Chondrocyte (in vitro differentiated cells): ENCODE measurements around the gene TFAP2B. TPM values are rescaled to one million over a fixed set of nuclear protein-coding genes. Genes with fewer than 3 reads are reported as not detected.

Experiments used
- DNase-seq: peaks from one replicate; pipeline ENCODE4 v3.0.0; 2021; ENCODE audit warnings: mixed read lengths, low spot score
- H3K27ac Mint-ChIP-seq: one replicate; pipeline ENCODE4 v1.8.0; 2021; ENCODE audit warnings: mild to moderate bottlenecking, moderate library complexity, mixed read lengths; ENCODE audit not compliant: unreplicated experiment
- H3K27me3 Mint-ChIP-seq: 2 replicates; pipeline ENCODE4 v1.8.0; 2021; ENCODE audit warnings: low read depth, mixed read lengths
- H3K36me3 Mint-ChIP-seq: 2 replicates; pipeline ENCODE4 v1.8.0; 2021; ENCODE audit warnings: low read depth, mixed read lengths
- H3K4me1 Mint-ChIP-seq: 2 replicates; pipeline ENCODE4 v1.8.0; 2021; ENCODE audit warnings: low read depth, mild to moderate bottlenecking, mixed read lengths
- H3K4me3 Mint-ChIP-seq: one replicate; pipeline ENCODE4 v1.8.0; 2021; ENCODE audit warnings: mild to moderate bottlenecking, moderate library complexity, mixed read lengths; ENCODE audit not compliant: unreplicated experiment
- H3K9me3 Mint-ChIP-seq: 2 replicates; pipeline ENCODE4 v1.8.0; 2021; ENCODE audit warnings: low read depth, mixed read lengths
- total RNA-seq: library from RNA; stranded (reverse); gene quantifications from 3 replicates; pipeline ENCODE4 v1.2.1, GENCODE V29; 2021
- TF ChIP-seq, protein P1 (sequence below): fragments of 200-600 bp; sonication (generic); IDR thresholded peaks from 2 replicates; pipeline ENCODE4 v1.5.0; 2021; ENCODE audit warnings: antibody characterized with exemption, mild to moderate bottlenecking, moderate library complexity

TFAP2B gene
- total RNA-seq, 1 donor from 2014 or later = 14.8 TPM

DNA sequence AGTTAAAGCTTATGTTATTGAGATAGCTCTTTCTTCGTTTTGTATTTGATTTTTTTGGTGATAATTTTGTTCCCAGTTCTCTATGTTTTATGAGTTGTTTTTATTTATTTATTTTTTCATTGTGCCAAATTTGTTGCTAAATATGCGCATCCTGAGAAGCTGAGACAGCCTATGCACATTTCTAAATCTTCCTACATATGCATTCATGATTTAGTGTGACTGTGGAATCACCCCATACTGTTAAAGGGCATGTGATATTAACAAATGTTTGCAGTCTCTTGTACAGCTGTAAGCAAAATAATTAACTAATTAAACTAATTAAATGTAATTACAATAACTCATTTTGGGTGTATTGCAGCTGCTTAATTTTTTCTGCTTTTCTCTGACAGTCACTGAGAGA lies 10.4 kb downstream of the TFAP2B start:
- no peak for DNase-seq
- no peaks in the 10 kb centered on the region for H3K27me3 Mint-ChIP-seq
- H3K4me3 Mint-ChIP-seq = no peak overlapping the region
- H3K36me3 Mint-ChIP-seq = peaks cover 3% of the 10 kb centered on the region
- no peaks in the 10 kb centered on the region for H3K9me3 Mint-ChIP-seq
- H3K4me1 Mint-ChIP-seq = peaks cover 57% of the 10 kb centered on the region
- no peak overlapping the region for H3K27ac Mint-ChIP-seq
- TF ChIP-seq, protein P1, sequence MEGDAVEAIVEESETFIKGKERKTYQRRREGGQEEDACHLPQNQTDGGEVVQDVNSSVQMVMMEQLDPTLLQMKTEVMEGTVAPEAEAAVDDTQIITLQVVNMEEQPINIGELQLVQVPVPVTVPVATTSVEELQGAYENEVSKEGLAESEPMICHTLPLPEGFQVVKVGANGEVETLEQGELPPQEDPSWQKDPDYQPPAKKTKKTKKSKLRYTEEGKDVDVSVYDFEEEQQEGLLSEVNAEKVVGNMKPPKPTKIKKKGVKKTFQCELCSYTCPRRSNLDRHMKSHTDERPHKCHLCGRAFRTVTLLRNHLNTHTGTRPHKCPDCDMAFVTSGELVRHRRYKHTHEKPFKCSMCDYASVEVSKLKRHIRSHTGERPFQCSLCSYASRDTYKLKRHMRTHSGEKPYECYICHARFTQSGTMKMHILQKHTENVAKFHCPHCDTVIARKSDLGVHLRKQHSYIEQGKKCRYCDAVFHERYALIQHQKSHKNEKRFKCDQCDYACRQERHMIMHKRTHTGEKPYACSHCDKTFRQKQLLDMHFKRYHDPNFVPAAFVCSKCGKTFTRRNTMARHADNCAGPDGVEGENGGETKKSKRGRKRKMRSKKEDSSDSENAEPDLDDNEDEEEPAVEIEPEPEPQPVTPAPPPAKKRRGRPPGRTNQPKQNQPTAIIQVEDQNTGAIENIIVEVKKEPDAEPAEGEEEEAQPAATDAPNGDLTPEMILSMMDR = no peak

DNA sequence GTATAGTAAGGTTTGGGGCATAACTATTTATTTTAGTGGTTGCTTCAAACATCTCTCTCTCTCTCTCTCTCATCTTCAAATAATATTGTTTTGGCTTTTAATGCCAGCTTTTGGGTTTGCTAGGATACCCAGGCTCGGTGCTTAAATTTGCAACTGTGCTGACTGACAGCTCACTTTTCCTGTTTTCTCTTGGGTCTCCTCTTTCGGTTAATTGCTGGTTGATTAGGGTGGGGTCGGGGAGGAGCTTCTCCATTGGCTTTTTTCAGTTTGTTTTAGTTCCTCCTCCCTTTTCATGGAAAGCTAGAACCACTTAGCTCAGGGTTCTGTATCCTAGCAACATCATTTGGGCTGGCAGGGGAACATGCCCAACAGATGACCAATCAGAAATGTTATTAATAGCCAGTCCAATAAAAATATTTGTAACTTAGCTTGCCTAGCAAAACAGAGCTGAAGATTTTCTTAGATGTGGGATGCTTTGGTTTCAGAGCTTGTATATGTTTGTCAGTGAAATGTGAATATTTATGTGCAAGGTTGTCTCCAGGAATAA lies 11.3 kb downstream of the TFAP2B start:
- Mint-ChIP-seq H3K9me3 (no peaks in the 10 kb centered on the region), H3K36me3 (peaks cover 3% of the 10 kb centered on the region), H3K27me3 (no peaks in the 10 kb centered on the region), H3K27ac (peak overlapping the region; percentile 29), H3K4me1 (peaks cover 47% of the 10 kb centered on the region), H3K4me3 (peak overlapping the region; percentile 17)
- TF ChIP-seq, protein P1 = no peak
- DNase-seq = no peak

DNA sequence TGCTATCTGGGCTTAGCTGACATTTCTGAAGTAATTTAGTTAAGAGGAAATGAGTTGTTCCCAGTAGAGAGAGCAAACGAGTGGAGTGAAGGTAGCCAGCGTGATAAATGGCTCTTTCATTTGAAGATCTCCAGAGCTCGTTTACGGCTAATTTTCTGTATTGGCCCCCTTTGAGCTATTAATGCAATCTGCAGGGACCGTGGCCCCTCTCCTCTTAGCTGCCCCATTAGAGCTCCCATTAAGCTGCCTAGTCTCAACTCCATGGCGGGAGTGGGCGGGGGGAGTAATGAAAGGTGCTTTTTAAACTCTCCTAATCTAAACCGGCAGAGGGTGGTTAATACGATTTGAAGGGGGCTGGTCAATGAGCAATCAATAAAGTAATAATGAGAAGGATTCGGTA lies 12.5 kb downstream of the TFAP2B start:
- Mint-ChIP-seq H3K4me3 (no peak overlapping the region), H3K4me1 (peaks cover 35% of the 10 kb centered on the region), H3K27me3 (no peaks in the 10 kb centered on the region), H3K27ac (no peak overlapping the region), H3K9me3 (no peaks in the 10 kb centered on the region), H3K36me3 (peaks cover 10% of the 10 kb centered on the region)
- TF ChIP-seq, protein P1 = no peak
- DNase-seq = no peak

DNA sequence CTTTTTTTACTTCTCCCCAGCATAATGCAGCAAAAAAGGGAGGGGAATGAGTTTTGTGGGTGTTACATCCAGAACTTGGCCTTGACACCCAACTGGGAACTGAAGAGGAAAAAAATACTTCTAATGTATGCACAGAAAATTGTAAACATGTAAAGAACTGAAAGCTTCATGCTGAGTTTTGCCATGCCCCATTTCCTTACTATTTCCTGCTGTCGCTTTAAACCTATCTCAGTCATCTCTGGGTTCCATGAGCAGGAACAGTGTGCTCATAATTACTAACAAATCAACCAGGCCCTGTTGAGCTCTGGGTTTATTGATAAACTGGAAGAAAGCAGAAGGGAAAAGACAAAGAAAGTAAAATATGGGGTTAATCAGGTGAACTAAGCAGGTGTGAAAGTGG lies 14.2 kb downstream of the TFAP2B start:
- Mint-ChIP-seq H3K4me3 (no peak overlapping the region), H3K27ac (no peak overlapping the region), H3K4me1 (peaks cover 18% of the 10 kb centered on the region), H3K36me3 (peaks cover 18% of the 10 kb centered on the region), H3K27me3 (no peaks in the 10 kb centered on the region), H3K9me3 (no peaks in the 10 kb centered on the region)
- TF ChIP-seq, protein P1 = no peak
- DNase-seq = no peak

DNA sequence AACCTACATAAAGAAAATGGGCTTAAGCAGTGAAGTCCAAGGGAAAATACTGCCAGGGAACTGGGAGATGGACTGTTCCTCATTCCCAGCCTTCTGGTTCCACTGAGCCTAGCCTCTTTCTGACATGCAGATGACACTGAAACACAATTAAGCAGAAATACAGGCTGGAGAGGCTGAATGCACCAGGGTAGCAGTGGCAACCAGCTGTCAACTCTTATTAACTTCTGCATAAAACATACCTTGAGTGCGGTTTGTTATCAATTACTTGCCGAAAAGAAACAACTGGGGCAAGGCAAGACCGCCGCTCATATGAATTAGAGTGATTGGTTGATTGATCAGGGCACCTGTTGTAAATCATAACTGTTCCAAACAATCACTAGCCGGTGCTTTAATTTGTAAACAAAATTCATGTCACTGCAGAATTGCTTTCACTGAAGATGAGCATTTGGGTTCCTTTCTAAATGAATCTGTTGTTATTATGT lies 16.3 kb downstream of the TFAP2B start:
- Mint-ChIP-seq H3K27me3 (no peaks in the 10 kb centered on the region), H3K4me3 (no peak overlapping the region), H3K4me1 (peaks cover 7% of the 10 kb centered on the region), H3K9me3 (no peaks in the 10 kb centered on the region), H3K36me3 (peaks cover 23% of the 10 kb centered on the region), H3K27ac (no peak overlapping the region)
- DNase-seq = no peak
- TF ChIP-seq, protein P1 = no peak
